VCaP (cell line): ENCODE results near the gene CTSL.

Experiments
- H3K27ac ChIP-seq: fragments of 450-650 bp; 2 replicates; pipeline ENCODE4 v1.5.1; 2017
- CTCF ChIP-seq: fragments of 450-650 bp; conservative IDR thresholded peaks from 2 replicates; pipeline ENCODE4 v1.5.1; 2017; ENCODE audit warnings: mild to moderate bottlenecking, moderate library complexity

The CTSL gene

DNA sequence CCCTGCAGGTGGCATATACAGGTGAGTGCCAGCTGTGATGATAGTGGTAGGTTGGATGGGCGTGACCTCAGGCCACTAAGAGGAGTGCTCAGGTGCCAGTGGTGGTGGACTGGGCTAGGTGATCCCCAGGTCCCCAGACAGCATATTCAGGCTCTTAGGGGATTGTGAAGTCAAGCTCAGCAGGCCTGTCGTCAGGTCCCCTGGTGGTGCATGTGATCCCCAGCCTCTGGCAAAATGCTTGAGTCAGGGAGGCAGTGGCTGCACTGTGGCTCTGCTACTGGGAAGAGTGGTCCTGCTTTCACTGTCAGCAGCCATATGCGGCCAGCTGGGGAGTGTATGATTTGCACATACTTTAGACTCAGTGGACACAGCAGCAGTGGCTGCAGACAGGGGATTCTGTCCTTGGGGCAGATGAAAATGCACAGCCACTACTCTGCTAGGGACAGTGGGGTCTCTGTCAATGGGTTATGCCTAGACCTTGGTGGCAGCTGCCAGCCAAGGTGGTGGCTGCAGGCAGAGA is 31.6 kb upstream of the CTSL start:
- H3K27ac ChIP-seq = no peak overlapping the region
- TF ChIP-seq CTCF = no peak

GRCh38 chr9:87695523-87695922 is 30.4 kb upstream of the CTSL start:
- no peak overlapping the region for H3K27ac ChIP-seq
- TF ChIP-seq CTCF = no peak

- no peak for TF ChIP-seq CTCF
- H3K27ac ChIP-seq = no peak overlapping the region
These were observed 29.3 kb upstream of the CTSL start for GRCh38 chr9:87696641-87697040.

DNA sequence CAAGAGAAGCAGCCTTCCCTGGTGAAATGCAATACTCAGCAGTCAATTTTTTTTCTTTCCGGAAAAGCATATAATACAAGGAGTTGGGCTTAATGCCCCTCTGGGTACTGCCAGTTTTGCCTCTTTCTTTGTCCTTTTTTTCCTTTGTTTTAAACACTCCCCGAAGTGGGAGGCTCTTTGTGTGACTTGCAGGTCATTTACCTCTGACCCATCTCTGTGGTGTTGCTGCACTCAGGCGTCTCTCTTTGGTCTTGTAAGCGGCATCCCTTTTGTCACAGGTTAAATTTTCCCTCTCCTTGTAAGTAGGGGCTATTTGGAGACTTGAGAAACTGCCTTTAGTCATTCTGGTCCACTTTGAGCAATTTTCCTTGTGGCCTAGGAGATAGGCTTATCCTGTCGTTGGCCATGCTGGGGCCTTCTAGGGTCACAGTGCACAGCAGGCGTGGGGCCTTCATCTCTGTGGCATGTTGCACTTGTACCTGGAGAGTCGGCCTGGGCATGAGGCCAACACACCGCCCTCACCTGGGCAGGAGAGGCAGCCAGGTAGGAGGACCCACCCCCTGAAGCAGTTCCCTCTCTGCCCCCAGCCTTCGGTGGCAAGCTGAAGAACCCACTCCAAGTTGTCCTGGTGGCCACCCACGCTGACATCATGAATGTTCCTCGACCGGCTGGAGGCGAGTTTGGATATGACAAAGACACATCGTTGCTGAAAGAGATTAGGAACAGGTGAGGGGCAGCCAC is 27.7 kb upstream of the CTSL start:
- TF ChIP-seq CTCF = no peak
- no peak overlapping the region for H3K27ac ChIP-seq

DNA sequence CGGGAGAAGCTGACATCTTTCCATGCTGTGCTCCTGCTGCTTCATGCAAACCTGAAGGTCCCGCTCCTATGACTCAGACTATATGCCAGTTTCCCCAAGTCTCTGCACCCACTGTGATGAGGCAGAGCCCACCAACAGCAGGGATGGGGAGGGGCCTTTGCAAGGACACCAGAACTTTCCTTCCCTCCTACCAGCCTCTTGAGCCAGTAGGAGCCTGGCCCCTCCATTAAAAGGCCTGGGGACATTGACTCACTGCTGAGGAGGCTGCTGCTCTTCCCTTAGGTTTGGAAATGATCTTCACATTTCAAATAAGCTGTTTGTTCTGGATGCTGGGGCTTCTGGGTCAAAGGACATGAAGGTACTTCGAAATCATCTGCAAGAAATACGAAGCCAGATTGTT is 26.1 kb upstream of the CTSL start:
- H3K27ac ChIP-seq = no peak overlapping the region
- TF ChIP-seq CTCF = no peak

GRCh38 chr9:87701491-87701890 is 24.4 kb upstream of the CTSL start:
- TF ChIP-seq CTCF = no peak
- no peak overlapping the region for H3K27ac ChIP-seq

GRCh38 chr9:87701931-87702421 is 23.9 kb upstream of the CTSL start:
- H3K27ac ChIP-seq = no peak overlapping the region
- TF ChIP-seq CTCF = no peak
